ENCODE results near the gene FBXO4. TPM values are rescaled to one million over a fixed set of nuclear protein-coding genes. Genes with fewer than 3 reads are reported as not detected.

FBXO4 gene
- total RNA-seq, 1 experiment from 2014 or later, result 1.2 TPM

DNA sequence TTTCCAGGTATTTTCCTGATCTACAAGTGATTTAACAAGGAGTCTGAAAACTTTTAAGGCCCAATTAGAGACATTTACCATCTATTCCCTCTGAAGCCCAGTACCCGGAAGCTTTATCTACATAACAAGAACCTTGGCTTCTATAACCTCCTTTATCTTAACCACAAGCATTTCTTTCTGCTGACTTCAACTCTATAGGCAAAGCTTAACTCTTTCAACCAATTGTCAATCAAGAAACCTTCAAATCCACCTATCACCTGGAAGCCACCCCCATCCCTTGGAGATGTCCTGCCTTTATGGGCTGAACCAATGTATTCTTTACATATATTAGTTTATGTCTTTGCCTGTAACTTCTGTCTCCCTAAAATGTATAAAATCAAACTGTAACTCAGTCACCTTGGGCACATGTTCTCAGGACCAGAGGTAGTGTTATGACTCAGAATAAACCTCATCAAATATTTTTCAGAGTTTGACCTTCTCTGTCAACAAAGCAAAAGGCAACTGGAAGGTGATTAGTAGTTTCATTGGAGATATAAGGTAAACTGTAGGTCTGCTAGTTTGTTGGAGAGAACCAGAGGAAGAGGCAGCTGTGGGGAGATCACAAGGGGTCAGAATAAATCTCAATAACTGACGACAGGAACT is 33.9 kb upstream of the FBXO4 start:
- Histone ChIP-seq H3K27me3 (ENCODE audit: insufficient read depth, low read length) (no peaks in the 10 kb centered on the region), H3K4ac (ENCODE audit: low read depth, low read length) (no peak overlapping the region), H3K9ac (ENCODE audit: extremely low read depth, insufficient read length, low read length) (no peak overlapping the region), H3K79me2 (ENCODE audit: insufficient read depth, low read length) (no peaks in the 10 kb centered on the region), H4K91ac (ENCODE audit: insufficient read length, low read depth, low read length) (no peak overlapping the region), H3K9me3 (ENCODE audit: control insufficient read depth, low read depth, low read length) (no peaks in the 10 kb centered on the region), H2BK120ac (ENCODE audit: low read depth, low read length, poor library complexity, severe bottlenecking) (no peak overlapping the region), H3K79me1 (ENCODE audit: insufficient read depth, low read depth, low read length, poor library complexity, severe bottlenecking) (no peaks in the 10 kb centered on the region), H3K4me2 (ENCODE audit: insufficient read depth, insufficient read length, low read length) (no peak overlapping the region), H2BK20ac (ENCODE audit: low read depth, low read length, poor library complexity, severe bottlenecking) (no peak overlapping the region), H3K27ac (ENCODE audit: insufficient read length, low read depth, low read length) (no peak overlapping the region), H4K8ac (replicated peaks; ENCODE audit: insufficient read length, low read depth, low read length) (no peak overlapping the region), H3K56ac (ENCODE audit: insufficient read length, low read depth, low read length) (no peak overlapping the region), H4K20me1 (ENCODE audit: control insufficient read depth, insufficient read depth, insufficient read length) (no peaks in the 10 kb centered on the region), H3K14ac (ENCODE audit: insufficient read depth, low read length) (no peak overlapping the region), H2AFZ (ENCODE audit: low read length) (no peak overlapping the region), H3K23ac (ENCODE audit: insufficient read length, low read depth, low read length) (no peak overlapping the region), H2BK12ac (ENCODE audit: insufficient read length, low read depth, low read length) (no peak overlapping the region), H2BK5ac (ENCODE audit: insufficient read length, low read length) (no peak overlapping the region), H3T11ph (ENCODE audit: low read length) (no peak overlapping the region), H3K18ac (ENCODE audit: insufficient read length, low read depth, low read length) (no peak overlapping the region), H4K5ac (ENCODE audit: insufficient read length, low read depth, low read length) (no peak overlapping the region), H3K23me2 (ENCODE audit: insufficient read length, low read depth, low read length, poor library complexity, severe bottlenecking) (no peaks in the 10 kb centered on the region), H2AK5ac (ENCODE audit: insufficient read length, low read length) (no peak overlapping the region), H3K4me1 (ENCODE audit: insufficient read depth, low read length) (no peaks in the 10 kb centered on the region), H2BK15ac (ENCODE audit: low read depth, low read length) (no peak overlapping the region)
- no CpG with 5 or more reads among the region's 2 CpGs for WGBS (ENCODE audit: extremely low coverage, insufficient read length, low lambda C conversion rate)
- TF ChIP-seq, protein P1, sequence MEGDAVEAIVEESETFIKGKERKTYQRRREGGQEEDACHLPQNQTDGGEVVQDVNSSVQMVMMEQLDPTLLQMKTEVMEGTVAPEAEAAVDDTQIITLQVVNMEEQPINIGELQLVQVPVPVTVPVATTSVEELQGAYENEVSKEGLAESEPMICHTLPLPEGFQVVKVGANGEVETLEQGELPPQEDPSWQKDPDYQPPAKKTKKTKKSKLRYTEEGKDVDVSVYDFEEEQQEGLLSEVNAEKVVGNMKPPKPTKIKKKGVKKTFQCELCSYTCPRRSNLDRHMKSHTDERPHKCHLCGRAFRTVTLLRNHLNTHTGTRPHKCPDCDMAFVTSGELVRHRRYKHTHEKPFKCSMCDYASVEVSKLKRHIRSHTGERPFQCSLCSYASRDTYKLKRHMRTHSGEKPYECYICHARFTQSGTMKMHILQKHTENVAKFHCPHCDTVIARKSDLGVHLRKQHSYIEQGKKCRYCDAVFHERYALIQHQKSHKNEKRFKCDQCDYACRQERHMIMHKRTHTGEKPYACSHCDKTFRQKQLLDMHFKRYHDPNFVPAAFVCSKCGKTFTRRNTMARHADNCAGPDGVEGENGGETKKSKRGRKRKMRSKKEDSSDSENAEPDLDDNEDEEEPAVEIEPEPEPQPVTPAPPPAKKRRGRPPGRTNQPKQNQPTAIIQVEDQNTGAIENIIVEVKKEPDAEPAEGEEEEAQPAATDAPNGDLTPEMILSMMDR (conservative IDR thresholded peaks at IDR 0.05), result no peak
- H3K27me3 Mint-ChIP-seq (ENCODE audit: low read depth), result peaks cover 12% of the 10 kb centered on the region
- H3K9me3 Mint-ChIP-seq, result peaks cover 10 to 24% of the 10 kb centered on the region in 2 experiments
- DNase-seq, result no peak
- peaks cover 4 to 7% (median 5%) of the 10 kb centered on the region in 3 experiments; a peak in 2 of 7 replicates for H3K36me3 Mint-ChIP-seq (ENCODE audit: insufficient read depth in 1 of 3, low read depth in 3 of 3)
- H3K27ac Mint-ChIP-seq, result no peak overlapping the region
- no peak overlapping the region for H3K4me3 Mint-ChIP-seq
- H3K4me1 Mint-ChIP-seq, result peaks cover 8 to 10% of the 10 kb centered on the region in 2 experiments

Measured in H9 (cell line).